NCI-H1417 (cell line): ENCODE results near the gene SLC35A1.
"Not testable (repeated sequence)": the region's sequence is repeated elsewhere in the genome, so short reads cannot be mapped to it uniquely, and the experiment has no call there.

Experiments
- DNase-seq, 3 experiments: peaks; one replicate each; lab custom pipeline; 2025; lab: John Stamatoyannopoulos, UW

The SLC35A1 gene

GRCh38 chr6:87472525-87473418 is at the start of gene SLC35A1:
TSS of gene SLC35A1 (plus strand) at chr6:87472974. CDS start at chr6:87473004, 30 bp downstream.
- DNase-seq: peak; percentile 86 to 94 (median 93)

GRCh38 chr6:87426789-87427188 is 46.0 kb upstream of the SLC35A1 start:
- DNase-seq: no peak

GRCh38 chr6:87430499-87430898 is 42.3 kb upstream of the SLC35A1 start:
- DNase-seq: no peak

- no peak for DNase-seq
These were observed 41.5 kb upstream of the SLC35A1 start for GRCh38 chr6:87431263-87431662.

DNA sequence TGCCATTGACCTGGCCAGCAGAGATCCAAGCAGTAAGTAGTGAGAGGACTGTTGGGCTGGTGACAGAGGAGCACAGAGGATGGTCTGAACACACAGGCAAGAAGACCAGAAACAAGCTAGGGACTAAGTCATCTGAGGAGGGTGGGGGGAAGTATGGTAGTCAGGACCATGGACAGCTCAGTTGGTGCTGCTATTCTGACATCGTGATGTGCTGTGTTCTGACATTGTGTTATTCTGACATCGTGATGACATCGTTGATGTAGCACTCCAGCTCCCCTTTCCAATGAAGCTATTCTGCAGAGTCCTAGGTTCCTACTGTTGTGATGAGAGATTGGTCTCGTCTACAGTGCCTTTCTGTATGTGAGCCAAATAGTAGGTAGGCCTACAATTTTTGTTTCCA is 36.3 kb upstream of the SLC35A1 start:
- no peak for DNase-seq

GRCh38 chr6:87441711-87442110 is 31.1 kb upstream of the SLC35A1 start:
- no peak for DNase-seq

GRCh38 chr6:87444362-87444761 is 28.4 kb upstream of the SLC35A1 start:
- DNase-seq: no peak

DNA sequence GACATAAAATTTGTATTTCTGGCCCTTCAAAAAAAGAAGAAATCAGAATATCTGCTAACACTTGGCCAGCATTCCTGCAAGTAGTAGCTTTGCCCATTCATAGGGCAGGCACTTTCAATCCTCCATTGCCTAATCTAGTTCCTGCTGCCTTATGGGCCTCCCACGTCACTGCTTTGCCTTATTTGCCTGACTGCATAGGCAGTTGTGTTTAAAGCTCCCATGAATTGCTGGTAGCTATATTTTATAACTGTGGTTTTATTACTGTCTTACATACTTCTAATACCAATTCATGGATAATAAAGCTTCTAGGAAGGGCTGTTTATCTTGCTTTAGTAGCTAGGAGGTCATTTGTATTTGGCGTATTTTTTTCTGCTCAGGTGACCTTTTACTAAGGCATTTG is 7.7 kb upstream of the SLC35A1 start:
- DNase-seq: no peak

DNA sequence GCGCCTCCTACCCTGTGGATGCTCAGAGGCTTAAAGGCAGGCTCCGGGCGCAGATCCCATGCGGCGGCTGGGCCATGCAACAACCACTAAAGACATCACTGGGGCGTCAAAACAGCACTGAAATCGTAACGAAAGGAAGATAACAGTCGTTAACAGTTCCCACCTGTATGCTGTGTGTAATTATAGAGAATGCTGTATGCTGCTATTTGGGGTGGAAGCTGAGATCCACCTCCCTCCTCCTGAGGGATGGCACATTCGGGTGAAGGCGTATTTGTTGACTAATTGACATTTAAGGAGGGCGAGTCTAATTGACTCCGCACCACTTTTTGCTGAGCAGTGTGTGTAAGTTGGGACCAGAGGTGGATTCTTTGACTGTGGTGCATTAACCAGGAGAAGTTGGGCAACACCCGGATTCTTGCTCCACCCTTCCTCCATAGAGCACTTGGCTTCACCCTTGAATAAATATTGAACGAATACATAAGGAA is 687 bp downstream of the SLC35A1 start:
- no peak for DNase-seq

DNA sequence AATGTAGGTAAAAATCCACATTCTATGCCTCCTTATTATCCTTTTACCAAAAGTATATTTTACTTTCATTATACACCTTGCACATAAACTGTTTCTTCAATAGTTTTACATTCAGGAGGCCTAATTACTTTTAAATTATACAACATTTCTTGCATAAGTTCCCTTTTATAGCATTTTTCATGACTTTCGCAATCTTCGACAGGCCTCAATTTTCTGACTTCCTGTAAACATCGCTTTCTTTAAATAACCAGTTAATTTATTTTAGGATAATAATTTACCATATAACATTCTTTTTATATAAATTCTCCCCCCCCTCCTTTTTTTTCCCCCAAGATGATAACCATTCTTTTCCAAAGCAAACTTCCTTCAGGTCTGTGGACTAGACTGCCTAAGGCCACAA is 9.2 kb downstream of the SLC35A1 start:
- DNase-seq: no peak

GRCh38 chr6:87482366-87482765 is 9.6 kb downstream of the SLC35A1 start:
- no peak for DNase-seq

DNA sequence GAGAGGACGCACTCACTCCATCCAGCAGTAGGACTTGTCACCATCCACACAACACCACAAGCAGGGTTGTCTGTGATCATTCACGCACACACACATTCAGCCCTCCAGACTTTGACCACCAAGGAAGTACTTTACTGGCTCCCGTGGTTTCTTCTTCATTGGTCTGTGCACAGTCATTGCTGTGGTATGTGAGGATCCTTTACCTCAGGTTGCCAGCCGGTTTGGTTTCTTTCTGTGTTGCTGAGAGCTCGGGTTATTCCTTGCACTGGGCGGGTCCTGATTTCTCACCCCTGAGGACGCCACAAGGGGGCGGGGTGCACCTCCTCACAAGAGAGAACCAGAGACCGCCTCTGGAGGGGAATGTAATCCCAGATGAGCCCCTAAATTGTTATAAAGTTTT is 11.2 kb downstream of the SLC35A1 start:
- DNase-seq: no peak

DNA sequence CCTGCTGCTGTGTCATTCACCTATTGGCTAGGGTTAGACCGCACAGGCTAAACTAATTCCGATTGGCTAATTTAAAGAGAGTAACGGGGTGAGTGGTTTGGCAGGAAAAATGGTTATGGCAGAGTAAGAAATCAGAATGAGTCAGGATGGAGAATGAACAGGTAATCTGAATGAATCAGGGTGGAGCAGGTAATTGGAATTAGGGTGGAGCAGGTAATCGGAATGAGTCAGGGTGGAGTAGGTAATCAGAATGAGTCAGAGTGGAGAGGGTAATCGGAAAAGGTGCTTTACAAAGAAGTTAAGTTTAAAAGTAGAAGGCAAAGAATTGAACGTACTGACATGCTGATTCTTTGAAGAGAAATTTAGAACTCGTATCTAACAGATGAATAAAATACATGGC is 11.7 kb downstream of the SLC35A1 start:
- DNase-seq: no peak

DNA sequence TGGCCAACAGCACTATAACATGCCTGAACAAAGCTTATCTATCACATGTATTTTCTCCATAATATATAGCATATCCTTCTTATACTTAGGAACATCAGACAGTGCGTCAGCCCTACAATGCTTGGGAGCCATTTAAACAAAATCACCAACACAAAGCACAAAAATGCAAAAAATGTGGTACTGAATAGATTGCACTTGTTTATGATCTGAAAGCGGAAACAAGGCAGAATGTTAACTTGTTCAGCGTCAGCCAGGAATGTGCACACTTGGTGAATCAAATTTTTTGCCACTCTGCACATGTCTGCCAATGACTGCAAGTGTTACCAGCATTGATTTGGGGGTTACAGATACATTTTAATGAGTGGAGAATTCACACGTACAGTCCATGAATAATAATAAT is 14.8 kb downstream of the SLC35A1 start:
- no peak for DNase-seq

DNA sequence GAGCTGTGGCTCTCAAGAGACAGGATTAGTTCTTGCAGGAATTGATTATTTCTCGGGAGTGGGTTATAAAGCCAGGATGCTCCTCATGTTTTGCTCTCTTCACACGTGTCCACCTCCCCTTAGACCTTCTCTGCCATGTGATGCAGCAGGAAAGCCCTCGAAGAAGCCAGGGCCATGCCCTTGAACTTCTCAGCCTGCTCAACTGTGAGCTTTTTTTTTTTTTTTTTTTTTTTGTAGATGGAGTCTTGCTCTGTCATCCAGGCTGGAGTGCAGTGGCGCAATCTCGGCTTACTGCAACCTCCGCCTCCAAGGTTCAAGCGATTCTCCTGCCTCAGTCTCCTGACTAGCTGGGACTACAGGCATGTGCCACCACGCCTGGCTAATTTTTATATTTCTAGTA is 16.6 kb downstream of the SLC35A1 start:
- not testable (repeated sequence) for DNase-seq

GRCh38 chr6:87494761-87495422 is 22.1 kb downstream of the SLC35A1 start:
- no peak for DNase-seq

- DNase-seq: no peak
These were observed 25.3 kb downstream of the SLC35A1 start for GRCh38 chr6:87498048-87498447.

- DNase-seq: peak in 1 of 3 experiments; percentile 23
These were observed 29.2 kb downstream of the SLC35A1 start for GRCh38 chr6:87501809-87502572.

- no peak for DNase-seq
These were observed 31.7 kb downstream of the SLC35A1 start for GRCh38 chr6:87504441-87504840.

GRCh38 chr6:87514831-87515230 is 42.1 kb downstream of the SLC35A1 start:
- no peak for DNase-seq

DNA sequence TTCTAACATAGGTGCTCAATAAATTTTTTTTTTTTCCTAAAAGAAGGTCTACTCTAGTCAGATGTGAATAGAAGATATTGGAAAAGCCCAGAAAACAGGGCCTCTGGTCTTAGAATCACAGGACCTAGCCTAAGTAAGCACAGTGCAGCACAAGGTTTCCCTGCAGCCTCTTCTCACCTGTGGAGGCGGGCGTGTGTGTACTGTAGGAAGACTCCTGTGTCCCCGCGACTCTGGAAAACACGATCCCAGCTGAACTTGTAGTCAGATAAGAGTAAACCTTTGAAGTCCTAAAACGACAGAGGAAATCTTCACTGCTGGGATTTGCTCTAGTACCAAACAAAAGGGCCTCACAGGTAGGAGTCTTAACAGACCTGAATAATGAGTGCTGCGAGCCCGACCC is 45.7 kb downstream of the SLC35A1 start:
- DNase-seq: no peak

GRCh38 chr6:87522686-87523085 is 49.9 kb downstream of the SLC35A1 start:
- DNase-seq: no peak
